Thoracic aorta (tissue), 2 donors: ENCODE measurements around the gene NFIA. TPM values are rescaled to one million over a fixed set of nuclear protein-coding genes. Genes with fewer than 3 reads are reported as not detected.

Experiments used
- ATAC-seq: fragments of 150-250 bp; one replicate; pipeline ENCODE4 v1.8.0; 2017; ENCODE audit warnings: low read depth; ENCODE audit not compliant: insufficient number of reproducible peaks, low FRiP score
- DNase-seq: peaks from one replicate; pipeline ENCODE4 v3.0.0-alpha.2; 2020; ENCODE audit warnings: low spot score
- H3K27ac ChIP-seq, 2 donors: fragments of 200-600 bp; sonication (generic); 1 replicate in 1 of 2; 2 replicates in 1 of 2; pipeline ENCODE4 v1.5.1; 2016; ENCODE audit warnings: mild to moderate bottlenecking in 2 of 2, moderate library complexity in 2 of 2
- H3K27me3 ChIP-seq: fragments of 200-600 bp; sonication (generic); replicated peaks from 2 replicates; pipeline ENCODE4 v1.6.0; 2016; ENCODE audit warnings: mild to moderate bottlenecking; ENCODE audit not compliant: insufficient read depth
- H3K36me3 ChIP-seq: fragments of 200-600 bp; sonication (generic); one replicate; pipeline ENCODE4 v1.5.1; 2016
- H3K4me1 ChIP-seq, 2 donors: fragments of 200-600 bp; sonication (generic); 1 replicate in 1 of 2; 2 replicates in 1 of 2; pipeline versions ENCODE4 v1.5.1 to v1.6.0; 2016; ENCODE audit warnings: low read depth in 2 of 2, mild to moderate bottlenecking in 1 of 2; ENCODE audit not compliant: control insufficient read depth in 1 of 2
- H3K4me3 ChIP-seq: fragments of 200-600 bp; sonication (generic); 2 replicates; pipeline ENCODE4 v1.5.1; 2016; ENCODE audit warnings: mild to moderate bottlenecking
- H3K9me3 ChIP-seq: fragments of 200-600 bp; sonication (generic); 2 replicates; pipeline ENCODE4 v1.5.1; 2016
- total RNA-seq, 2 donors: library from RNA; depleted of rRNA; stranded (reverse); fragments of >200 nt; gene quantifications; one replicate each; pipeline versions ENCODE4 v1.1.0 to v1.2.3, GENCODE V29; 2016
- TF ChIP-seq, protein P1 (sequence below): fragments of 200-600 bp; sonication (generic); IDR thresholded peaks from one replicate; pipeline ENCODE4 v1.5.1; 2019; ENCODE audit warnings: antibody characterized with exemption

NFIA gene
- total RNA-seq, 2 donors from 2014 or later = 99.8 to 118 TPM

DNA sequence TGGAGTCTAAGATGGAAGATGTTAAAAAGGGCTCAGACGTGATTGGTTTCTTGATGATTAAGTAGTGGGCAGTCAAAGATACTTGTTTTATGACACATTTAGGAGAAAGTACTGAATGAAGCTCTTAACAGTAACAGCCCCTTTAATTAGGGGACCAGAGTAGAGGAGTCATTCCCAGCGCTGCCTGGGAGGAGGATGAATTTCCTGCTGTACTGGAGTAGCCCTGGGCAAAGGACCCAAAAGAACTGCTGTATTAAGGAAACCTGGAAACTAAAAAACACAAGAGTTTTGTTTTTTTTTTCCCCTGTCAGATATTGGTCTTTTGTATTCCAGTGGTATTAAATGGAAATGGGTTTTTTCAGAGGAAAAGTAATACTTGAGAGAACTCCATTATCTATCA is 126.5 kb downstream of the NFIA start:
- no peak for ATAC-seq
- TF ChIP-seq, protein P1, sequence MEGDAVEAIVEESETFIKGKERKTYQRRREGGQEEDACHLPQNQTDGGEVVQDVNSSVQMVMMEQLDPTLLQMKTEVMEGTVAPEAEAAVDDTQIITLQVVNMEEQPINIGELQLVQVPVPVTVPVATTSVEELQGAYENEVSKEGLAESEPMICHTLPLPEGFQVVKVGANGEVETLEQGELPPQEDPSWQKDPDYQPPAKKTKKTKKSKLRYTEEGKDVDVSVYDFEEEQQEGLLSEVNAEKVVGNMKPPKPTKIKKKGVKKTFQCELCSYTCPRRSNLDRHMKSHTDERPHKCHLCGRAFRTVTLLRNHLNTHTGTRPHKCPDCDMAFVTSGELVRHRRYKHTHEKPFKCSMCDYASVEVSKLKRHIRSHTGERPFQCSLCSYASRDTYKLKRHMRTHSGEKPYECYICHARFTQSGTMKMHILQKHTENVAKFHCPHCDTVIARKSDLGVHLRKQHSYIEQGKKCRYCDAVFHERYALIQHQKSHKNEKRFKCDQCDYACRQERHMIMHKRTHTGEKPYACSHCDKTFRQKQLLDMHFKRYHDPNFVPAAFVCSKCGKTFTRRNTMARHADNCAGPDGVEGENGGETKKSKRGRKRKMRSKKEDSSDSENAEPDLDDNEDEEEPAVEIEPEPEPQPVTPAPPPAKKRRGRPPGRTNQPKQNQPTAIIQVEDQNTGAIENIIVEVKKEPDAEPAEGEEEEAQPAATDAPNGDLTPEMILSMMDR = no peak
- Histone ChIP-seq H3K4me3 (no peak overlapping the region), H3K27ac (peak overlapping the region; percentile 42 to 49), H3K9me3 (no peaks in the 10 kb centered on the region), H3K4me1 (peaks cover 26 to 78% of the 10 kb centered on the region in 2 donors), H3K27me3 (no peaks in the 10 kb centered on the region), H3K36me3 (no peaks in the 10 kb centered on the region)
- no peak for DNase-seq

- Histone ChIP-seq H3K27me3 (no peaks in the 10 kb centered on the region), H3K27ac (peak overlapping the region in 1 of 2 donors; percentile 54), H3K4me3 (peak overlapping the region; percentile 5), H3K36me3 (no peaks in the 10 kb centered on the region), H3K4me1 (peaks cover 33 to 82% of the 10 kb centered on the region in 2 donors), H3K9me3 (no peaks in the 10 kb centered on the region)
- DNase-seq (no peak), ATAC-seq (no peak)
- TF ChIP-seq, protein P1 = no peak
These were observed 128.2 kb downstream of the NFIA start for GRCh38 chr1:61210435-61211154.

- Histone ChIP-seq H3K27me3 (no peaks in the 10 kb centered on the region), H3K27ac (peak overlapping the region; percentile 6 to 40), H3K4me1 (peaks cover 31 to 82% of the 10 kb centered on the region in 2 donors), H3K4me3 (no peak overlapping the region), H3K9me3 (no peaks in the 10 kb centered on the region), H3K36me3 (no peaks in the 10 kb centered on the region)
- DNase-seq (no peak), ATAC-seq (no peak)
- TF ChIP-seq, protein P1 = no peak
These were observed 131.1 kb downstream of the NFIA start for GRCh38 chr1:61213245-61214011.

- TF ChIP-seq, protein P1 = no peak
- no peak for ATAC-seq
- no peak overlapping the region for H3K4me3 ChIP-seq
- no peaks in the 10 kb centered on the region for H3K27me3 ChIP-seq
- H3K4me1 ChIP-seq = peaks cover 23 to 65% of the 10 kb centered on the region in 2 donors
- H3K9me3 ChIP-seq = no peaks in the 10 kb centered on the region
- H3K36me3 ChIP-seq = no peaks in the 10 kb centered on the region
- H3K27ac ChIP-seq = no peak overlapping the region
- DNase-seq = no peak
These were observed 132.8 kb downstream of the NFIA start for GRCh38 chr1:61215119-61215518.

- Histone ChIP-seq H3K27me3 (no peaks in the 10 kb centered on the region), H3K27ac (peak overlapping the region; percentile 16 to 26)
These were observed 133.4 kb downstream of the NFIA start for GRCh38 chr1:61215676-61216289.

More at GRCh38 chr1:61215676-61216289, 133.4 kb downstream of the NFIA start:
- ATAC-seq (no peak), DNase-seq (no peak)
- Histone ChIP-seq H3K36me3 (no peaks in the 10 kb centered on the region), H3K9me3 (no peaks in the 10 kb centered on the region), H3K4me3 (no peak overlapping the region), H3K4me1 (peaks cover 17 to 58% of the 10 kb centered on the region in 2 donors)
- TF ChIP-seq, protein P1 = no peak
